ENCODE measurements around the gene SPPL2B.

SPPL2B gene

DNA sequence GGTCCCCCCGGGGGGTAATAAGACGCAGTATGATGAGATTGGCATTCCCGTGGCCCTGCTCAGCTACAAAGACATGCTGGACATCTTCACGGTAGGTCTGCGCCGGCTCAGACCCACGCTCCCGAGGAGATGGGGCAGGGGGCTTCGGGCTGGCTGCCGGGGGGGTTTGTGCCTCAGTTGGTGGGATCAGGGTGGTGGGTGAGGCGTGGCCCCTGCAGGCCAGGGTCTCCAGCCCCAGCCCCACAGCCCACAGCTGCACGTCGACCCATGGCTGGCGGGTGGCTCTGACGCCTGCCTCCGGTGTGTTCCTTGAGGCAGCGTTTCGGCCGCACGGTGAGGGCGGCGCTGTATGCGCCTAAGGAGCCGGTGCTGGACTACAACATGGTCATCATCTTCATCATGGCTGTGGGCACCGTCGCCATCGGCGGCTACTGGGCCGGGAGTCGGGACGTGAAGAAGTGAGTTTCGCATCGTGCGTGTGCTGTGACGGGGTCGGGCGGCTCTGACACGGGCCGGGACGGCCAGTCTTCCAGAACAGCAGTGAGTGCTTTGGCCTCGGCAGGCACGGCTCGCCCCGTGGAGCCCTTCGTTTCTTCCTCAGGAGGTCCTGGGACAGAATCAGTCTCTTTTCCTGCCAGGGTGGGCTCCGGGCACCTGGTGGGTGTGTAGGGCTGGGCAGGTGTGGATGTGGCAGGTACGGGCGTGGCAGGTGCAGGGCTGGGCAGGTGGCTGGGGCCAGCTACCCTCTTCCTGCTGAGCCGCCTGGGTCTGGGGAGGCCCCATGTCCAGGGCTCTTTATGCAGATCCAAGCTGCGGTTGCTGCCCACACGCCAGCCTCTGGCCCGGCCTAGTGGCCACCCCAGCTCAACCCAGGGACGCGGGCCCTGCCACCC is 10.5 kb downstream of the SPPL2B start:
- no peak overlapping the region for H3K4me3 ChIP-seq (replicated peaks; ENCODE audit: low read depth, low read length)
- no peak for TF ChIP-seq CTCF (IDR thresholded peaks at IDR 0.05; ENCODE audit: low read length, missing control alignments)
- no peak for DNase-seq (ENCODE audit: low read depth)

DNA sequence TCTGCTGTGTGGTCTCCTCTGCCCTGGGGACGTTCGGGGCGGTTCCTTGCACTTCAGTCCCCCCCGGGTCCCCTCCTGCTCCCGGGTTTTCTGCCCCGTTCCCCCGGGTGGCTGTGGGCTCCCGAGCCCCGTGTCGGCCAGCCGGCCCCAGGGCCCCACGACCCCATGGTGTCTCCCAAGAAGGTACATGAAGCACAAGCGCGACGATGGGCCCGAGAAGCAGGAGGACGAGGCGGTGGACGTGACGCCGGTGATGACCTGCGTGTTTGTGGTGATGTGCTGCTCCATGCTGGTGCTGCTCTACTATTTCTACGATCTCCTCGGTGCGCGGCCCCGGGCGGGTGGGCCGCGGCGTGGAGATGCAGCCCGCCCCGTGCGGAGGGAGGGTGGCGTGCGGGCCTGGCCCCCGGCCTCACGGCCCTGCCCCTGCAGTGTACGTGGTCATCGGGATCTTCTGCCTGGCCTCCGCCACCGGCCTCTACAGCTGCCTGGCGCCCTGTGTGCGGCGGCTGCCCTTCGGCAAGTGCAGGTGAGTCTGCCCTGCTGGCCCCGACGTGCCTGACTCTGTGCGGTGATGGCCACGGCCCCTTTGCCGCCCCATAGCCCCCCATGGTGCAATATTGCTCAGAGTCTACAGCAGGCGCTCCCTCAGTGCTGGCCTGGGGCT is 11.3 kb downstream of the SPPL2B start:
- no peak for DNase-seq (ENCODE audit: low read depth)
- no peak overlapping the region for H3K4me3 ChIP-seq (replicated peaks; ENCODE audit: low read depth, low read length)
- no peak for TF ChIP-seq CTCF (IDR thresholded peaks at IDR 0.05; ENCODE audit: low read length, missing control alignments)

- DNase-seq (ENCODE audit: low read depth) = no peak
- no peak overlapping the region for H3K4me3 ChIP-seq (replicated peaks; ENCODE audit: low read depth, low read length)
- no peak for TF ChIP-seq CTCF (IDR thresholded peaks at IDR 0.05; ENCODE audit: low read length, missing control alignments)
Observed at GRCh38 chr19:2340496-2341243, 12.2 kb downstream of the SPPL2B start.

DNA sequence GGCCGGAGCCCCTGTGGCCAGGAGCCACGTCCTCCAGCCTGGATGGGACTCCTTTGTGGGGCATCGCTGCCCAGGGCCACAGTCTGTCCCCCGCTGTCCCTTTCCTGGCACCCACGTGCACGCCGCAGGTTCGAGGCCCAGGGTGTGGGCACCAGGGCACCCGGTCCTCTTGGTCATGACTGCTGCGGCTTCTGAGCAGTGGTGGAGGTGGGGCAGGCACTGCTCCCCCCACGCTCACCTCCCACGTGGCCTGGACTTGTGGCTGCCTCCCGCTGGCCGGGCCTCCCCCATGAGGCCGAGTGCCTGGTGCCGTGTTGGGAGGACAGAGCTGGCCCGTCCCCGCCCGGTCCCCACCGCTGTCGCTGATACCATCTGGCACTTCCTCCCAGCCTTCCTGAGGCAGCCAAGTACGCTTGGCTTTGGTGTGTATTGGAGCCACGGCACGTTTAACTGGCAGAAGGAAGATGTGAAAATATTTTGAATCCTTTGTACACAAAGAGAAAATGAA is 12.8 kb downstream of the SPPL2B start:
- H3K4me3 ChIP-seq (replicated peaks; ENCODE audit: low read depth, low read length) = no peak overlapping the region

GRCh38 chr19:2341982-2342381 is 13.5 kb downstream of the SPPL2B start:
- H3K4me3 ChIP-seq (replicated peaks; ENCODE audit: low read depth, low read length) = no peak overlapping the region
- no peak for DNase-seq (ENCODE audit: low read depth)
- TF ChIP-seq CTCF (IDR thresholded peaks at IDR 0.05; ENCODE audit: low read length, missing control alignments) = no peak

More for the DNA sequence above, 12.8 kb downstream of the SPPL2B start:
- TF ChIP-seq CTCF (IDR thresholded peaks at IDR 0.05; ENCODE audit: low read length, missing control alignments) = no peak
- DNase-seq (ENCODE audit: low read depth) = no peak

DNA sequence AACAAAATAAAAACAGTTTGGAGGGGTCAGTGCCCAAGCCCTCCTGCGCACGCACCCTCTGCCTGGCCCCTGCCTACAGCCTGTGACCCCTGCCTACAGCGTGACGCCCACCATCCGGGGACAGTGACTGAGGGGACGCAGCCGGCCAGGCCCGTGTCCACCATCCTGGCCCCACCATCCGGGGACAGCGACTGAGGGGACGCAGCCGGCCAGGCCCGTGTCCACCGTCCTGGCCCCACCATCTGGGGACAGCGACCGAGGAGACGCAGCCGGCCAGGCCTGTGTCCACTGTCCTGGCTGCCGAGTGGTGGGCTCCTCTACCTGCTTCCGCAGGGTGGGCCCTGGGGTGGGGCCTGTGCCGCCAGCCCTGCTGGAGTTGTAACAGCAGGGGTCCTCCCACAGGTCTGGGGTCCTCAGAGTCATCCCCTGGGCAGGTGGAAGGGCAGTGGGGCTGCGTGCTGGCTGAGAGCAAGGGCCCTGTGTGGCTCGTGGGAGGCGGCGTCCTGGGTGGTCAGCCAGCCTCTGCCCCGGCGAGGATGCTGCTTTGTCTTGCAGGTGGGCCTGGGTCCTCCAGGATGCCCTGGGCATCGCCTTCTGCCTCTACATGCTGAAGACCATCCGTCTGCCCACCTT is 14.3 kb downstream of the SPPL2B start:
- H3K4me3 ChIP-seq (replicated peaks; ENCODE audit: low read depth, low read length) = no peak overlapping the region
- no peak for TF ChIP-seq CTCF (IDR thresholded peaks at IDR 0.05; ENCODE audit: low read length, missing control alignments)
- no peak for DNase-seq (ENCODE audit: low read depth)

Data from fibroblast of pulmonary artery (primary cell).